Hematopoietic multipotent progenitor cell treated with erythropoietin and hydrocortisone succinate and interleukin-3 and kit ligand, for 4 days (in vitro differentiated cells): ENCODE results near the gene GGCX.

ENCODE experiments used
- DNase-seq: peaks from one replicate; pipeline ENCODE4 v3.0.0-alpha.2; 2015

The GGCX gene

GRCh38 chr2:85505551-85506238 lies 55.6 kb downstream of the GGCX start:
- no peak for DNase-seq

- DNase-seq: peak; percentile 54
These were observed 56.5 kb downstream of the GGCX start for GRCh38 chr2:85504778-85505261.

GRCh38 chr2:85503851-85504777 lies 57.2 kb downstream of the GGCX start:
- DNase-seq: peak; percentile 54

- DNase-seq: peak; percentile 44
These were observed 58.0 kb downstream of the GGCX start for GRCh38 chr2:85503168-85503850.

- peak; percentile 23 for DNase-seq
These were observed 58.6 kb downstream of the GGCX start for GRCh38 chr2:85502720-85503119.

GRCh38 chr2:85501248-85501647 lies 60.0 kb downstream of the GGCX start:
- peak; percentile 79 for DNase-seq

- DNase-seq: no peak
These were observed 63.2 kb downstream of the GGCX start for GRCh38 chr2:85497944-85498630.

- no peak for DNase-seq
These were observed 64.9 kb downstream of the GGCX start for GRCh38 chr2:85496436-85496835.
